NCI-H146 (cell line): ENCODE data around the gene NEURL1B.

Experiments used
- DNase-seq: peaks from one replicate; lab custom pipeline; 2025; lab: John Stamatoyannopoulos, UW

Gene NEURL1B

DNA sequence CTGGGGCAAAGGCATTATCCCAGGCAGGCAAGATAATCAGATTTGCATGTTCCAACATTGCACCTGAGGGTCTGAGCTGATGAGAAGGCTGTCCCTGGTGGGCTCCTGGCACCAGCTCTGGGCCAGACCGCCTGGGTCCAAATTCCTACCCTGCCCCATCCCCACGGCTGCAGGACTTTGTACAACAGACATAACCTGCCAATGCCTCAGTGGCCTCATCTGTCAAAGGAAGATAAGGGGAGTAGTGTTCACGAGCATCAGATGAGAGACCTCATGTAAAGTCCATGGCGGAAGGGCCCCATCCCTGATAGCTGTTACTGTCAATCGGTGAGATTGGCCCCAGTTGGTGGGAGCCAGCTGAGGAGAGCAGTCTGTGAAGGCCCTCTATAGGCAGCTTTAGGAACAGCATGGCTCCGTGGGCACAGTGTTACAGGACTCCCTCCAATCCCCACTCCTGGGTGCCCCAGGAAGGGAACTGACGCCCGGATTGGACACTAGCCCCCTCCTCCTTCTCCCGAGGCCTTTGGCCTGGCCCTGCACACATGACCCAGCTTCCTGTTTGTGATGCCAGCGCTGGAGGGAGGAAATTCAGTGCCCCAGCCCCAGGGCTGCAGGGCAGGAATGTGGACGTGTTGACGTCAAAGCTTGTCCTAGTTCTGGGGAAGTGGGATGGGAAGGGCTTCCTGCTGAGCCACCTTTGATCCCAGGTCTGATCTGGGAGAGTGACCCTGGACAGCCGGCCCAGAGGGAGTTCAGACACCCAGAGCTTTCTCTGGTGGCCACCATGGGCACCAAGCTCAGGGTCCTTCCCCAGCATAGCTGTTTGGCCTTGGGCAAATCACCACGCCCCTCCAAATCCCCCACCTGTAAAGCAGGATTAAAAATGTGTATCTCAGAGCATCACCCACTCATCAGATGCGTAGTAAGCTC is 73.7 kb downstream of the NEURL1B start:
- peak; percentile 35 for DNase-seq

GRCh38 chr5:172715421-172715780 is 74.3 kb downstream of the NEURL1B start:
- no peak for DNase-seq

DNA sequence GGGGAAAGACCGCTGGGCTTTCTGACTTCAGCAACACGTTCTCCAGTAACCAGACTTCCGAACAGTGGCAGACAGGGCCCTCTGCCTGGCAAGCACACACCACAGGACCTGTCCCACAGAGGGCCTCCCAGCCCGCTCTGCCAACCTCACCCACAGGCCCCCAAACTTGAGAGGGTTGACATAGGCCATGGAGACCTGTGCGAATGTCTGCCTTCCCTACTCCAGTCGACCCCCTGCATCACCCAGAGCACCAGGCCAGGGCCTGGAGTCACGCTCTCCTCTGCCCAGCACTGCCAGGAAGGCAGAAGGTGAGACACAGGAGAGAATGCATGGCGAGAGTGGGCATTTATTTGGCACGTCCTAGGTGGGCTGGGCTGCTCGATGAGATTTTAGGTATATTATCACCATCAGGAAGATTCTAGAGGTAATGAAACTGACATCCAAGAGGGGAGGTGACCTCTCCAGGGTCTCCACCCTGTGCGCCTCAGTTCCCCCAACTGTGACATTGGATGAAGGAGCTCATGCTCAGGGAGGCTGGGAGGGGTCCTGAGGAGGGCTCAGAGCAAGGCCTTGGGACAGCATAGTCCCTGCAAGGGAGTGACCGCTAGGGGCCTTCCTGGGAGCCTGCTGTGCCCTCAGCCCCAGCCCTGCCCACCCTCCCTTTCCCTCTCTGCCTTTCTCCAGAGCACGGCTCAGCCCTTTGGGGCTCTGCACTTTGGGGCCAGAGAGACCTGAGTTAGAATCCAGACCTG is 75.0 kb downstream of the NEURL1B start:
- no peak for DNase-seq

DNA sequence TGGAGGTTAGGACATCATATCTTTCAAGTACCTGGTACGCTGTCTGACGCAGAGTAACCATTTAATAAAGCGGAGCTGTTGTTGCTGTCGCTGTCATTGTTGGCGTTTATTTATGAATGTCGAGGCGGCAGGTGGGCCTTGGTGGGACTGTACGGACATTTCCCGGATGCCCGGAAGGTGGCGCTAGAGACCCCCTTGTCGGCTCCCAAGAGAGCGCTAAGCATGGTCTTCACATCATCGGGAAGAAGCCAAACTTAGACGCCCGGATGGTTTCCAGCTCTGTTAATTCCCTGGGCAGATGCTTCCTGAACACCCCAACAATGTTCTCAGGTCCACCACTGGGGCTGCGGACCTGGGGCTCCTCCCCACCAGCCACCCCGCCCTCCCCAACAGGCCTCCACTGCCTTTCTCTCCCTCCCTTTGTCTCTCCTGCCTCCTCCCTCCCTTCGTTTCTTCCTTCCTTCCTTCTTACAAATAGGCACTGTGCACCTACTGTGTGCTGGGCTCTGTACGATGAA is 75.8 kb downstream of the NEURL1B start:
- peak; percentile 64 for DNase-seq

- no peak for DNase-seq
Measured at GRCh38 chr5:172717481-172718195, 76.6 kb downstream of the NEURL1B start.

GRCh38 chr5:172718527-172719114 is 77.6 kb downstream of the NEURL1B start:
- no peak for DNase-seq

- no peak for DNase-seq
Measured at GRCh38 chr5:172719211-172719610, 78.1 kb downstream of the NEURL1B start.

DNA sequence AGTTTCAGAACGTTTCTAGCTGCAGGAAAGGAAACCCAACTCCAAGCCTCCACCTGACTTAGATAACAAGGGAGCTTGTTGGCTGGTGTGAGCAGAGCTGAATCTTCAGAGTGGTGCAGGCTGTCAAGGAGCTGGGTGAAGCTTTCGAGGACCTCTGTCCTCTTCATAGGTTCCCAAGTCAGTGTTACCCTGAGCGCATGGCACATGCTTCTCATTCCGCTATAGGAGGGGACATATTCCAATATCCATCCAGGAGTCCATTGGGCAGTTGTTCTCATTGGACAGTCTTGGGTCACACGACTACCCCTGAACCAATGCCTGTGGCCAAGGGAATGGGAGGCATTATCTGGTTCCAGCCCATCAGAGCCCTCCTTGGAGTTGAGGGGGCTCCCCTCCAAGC is 79.6 kb downstream of the NEURL1B start:
- DNase-seq, result no peak

DNA sequence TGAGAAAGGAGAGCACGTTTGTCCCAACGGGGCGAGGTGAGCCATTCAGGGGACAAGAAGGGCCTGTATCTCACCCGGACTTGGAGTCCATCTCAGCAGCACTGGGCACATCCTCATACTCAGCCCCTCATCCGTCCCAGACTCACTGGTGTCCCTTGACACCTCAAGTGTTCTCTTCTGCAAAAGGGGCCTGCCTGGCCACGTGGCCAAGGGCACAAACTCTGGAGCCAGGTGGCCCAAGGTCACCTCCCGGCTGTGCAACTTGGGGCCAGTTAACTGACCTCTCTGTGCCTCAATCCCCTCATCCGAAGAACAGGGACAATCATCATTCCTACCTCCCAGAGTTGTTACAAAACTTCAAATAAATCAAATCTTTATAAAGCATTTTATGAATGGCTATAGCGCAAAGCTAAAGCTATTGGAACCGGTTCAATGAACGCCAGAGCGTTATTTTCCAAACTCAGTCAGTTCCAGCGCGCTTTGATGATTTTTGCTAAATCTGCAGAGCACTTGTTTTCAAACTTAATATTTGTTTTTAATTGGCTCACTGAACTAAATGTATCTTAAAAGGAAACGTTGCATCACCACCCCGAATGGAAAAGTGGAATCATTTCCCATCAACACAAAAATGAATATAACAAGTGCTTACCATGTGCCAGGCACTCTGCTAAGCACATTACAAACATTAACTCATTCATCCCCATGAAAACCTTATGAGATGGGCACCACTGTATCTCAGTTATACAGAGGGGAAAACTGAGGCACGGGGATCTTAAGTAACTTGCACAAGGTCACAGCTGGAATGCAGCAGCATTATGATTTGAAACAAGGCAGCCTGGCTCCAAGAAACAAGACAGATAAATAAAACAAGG is 80.6 kb downstream of the NEURL1B start:
- DNase-seq, result no peak

DNA sequence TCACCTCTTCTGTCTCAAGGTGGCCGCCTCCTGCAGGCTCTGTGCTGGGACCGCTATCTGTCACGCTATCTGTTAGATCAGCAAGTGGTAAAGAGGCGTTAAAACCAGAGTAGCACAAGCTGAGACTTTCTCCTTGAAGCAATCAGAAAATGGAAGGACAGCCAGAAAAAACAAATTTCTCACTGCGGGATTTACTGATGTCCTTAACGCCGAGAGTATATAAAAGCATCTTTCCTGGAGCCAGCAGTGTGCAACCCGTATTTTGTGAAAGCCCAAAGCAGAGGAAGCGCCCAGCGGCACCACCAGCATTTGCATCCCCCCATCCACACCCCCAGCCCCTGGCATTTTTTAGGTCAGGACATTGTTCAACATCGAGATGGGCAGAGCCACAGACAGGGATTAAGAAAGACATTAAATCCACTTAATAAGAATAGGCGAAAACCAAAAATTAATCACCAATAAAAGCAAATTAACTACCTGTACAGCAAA is 81.3 kb downstream of the NEURL1B start:
- DNase-seq, result no peak

DNA sequence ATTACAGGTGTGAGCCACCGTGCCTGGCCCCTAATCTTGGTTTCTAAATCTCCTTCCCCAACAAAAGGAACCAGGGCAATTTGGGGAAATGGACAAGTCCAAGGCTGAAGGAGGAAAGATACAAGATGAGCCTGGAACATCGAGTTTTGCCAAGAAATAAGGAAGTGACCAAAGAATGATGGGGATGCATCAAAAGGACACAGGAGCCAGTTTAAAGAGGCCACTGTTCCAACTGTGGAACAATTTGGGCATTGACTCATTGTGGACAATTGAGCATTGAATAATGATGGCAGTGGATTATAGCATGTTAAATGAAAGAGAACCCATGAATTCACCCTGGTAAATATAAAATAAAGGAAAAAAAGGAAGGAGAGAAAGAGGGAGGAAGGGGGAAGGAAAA is 82.4 kb downstream of the NEURL1B start:
- DNase-seq, result no peak

GRCh38 chr5:172724242-172725183 is 83.5 kb downstream of the NEURL1B start:
- no peak for DNase-seq

DNA sequence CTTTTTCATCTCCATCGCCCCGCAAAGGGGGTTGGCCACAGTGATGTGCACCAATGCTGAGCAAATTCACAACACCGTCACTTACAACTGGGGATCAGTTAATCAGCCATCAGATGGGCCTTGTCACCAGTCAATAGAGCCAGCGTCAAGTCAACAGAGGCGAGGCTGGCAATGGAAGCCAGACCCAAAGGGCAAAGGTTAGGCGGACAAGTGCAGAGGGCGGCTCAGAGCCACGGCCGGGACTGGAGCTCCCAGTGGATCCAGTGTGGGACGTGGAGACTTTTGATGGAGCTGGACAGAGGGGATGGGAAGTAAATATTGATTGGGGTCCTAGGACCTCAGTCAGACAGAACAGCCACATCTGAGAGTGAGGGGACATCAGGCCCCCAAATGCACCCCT is 84.2 kb downstream of the NEURL1B start:
- no peak for DNase-seq

- DNase-seq, result no peak
Measured at GRCh38 chr5:172725785-172726184, 84.7 kb downstream of the NEURL1B start.

GRCh38 chr5:172726966-172727365 is 85.9 kb downstream of the NEURL1B start:
- no peak for DNase-seq

- no peak for DNase-seq
Measured at GRCh38 chr5:172727551-172727950, 86.5 kb downstream of the NEURL1B start.

DNA sequence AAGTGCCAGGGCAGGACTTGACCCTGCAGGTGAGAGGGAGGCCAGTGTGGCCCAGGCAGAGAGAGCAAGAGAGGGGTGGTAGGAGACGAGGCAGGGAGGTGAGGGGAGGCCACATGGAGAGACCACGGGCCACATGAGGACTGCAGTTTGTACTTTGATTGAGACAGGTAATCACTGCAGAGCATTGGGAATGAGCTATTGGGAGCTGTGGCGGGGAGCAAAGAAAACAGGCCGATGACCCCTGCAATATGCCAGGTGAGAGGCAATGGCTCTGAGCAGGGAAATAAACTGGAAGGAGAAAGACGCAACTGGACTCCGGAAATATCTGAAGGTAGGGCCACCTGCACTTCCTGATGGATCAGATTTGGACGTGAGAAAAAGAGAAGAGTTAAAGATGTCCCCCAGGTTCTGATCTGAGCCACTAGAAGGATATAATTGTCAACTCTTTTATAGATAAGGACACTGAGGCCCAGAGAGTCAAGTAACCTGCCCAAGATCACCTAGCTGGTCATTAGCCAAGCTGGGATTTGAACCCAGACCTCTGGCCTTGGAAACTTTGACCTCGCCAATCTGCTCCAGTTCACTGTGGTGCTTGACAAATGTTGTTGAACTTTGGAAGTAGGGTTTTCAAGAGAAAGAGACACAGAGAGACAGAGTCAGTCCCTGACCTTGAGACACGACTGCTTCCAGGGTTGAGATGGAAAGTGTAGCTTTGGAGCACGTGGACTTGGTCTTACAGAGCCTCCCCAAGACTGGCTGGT is 87.6 kb downstream of the NEURL1B start:
- DNase-seq, result no peak

- DNase-seq, result no peak
Measured at GRCh38 chr5:172729588-172729987, 88.5 kb downstream of the NEURL1B start.

DNA sequence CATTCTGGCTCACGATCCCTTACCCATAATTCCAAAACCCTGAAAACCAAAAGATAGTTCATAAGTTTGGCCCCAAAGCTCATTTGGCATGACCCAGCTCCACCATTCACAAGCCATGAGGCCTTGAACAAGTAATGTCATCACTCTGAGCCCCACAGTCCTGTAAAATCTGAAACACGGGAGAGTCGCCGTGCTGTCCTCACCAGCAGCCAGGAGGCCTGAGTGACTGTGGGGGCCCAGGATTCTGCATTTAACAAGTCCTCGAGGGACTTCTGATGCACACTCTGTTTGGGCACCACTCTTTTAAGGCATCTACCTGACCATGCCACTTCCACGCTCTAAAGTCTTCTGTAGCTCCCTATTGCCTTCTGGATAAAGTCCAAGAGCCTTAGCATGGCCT is 89.2 kb downstream of the NEURL1B start:
- no peak for DNase-seq
